A673 (cell line): Measurements from ENCODE around the gene METTL24.

Experiments used
- CTCF ChIP-seq: fragments of 300-800, 200-600 bp; sonication (generic); conservative IDR thresholded peaks from 2 replicates; pipeline ENCODE4 v1.5.1; 2017; ENCODE audit warnings: low read depth, mild to moderate bottlenecking, antibody characterized with exemption, low read length, moderate library complexity, mixed read lengths
- EZH2 ChIP-seq: fragments of 200-600 bp; sonication (generic); IDR thresholded peaks from 2 replicates; pipeline ENCODE4 v1.6.1; 2017; ENCODE audit warnings: borderline replicate concordance, low read depth, mild to moderate bottlenecking, mixed read lengths, antibody characterized with exemption, low read length; ENCODE audit not compliant: poor library complexity, severe bottlenecking

GRCh38 chr6:110282412-110282811 is 75.7 kb downstream of the METTL24 start:
- TF ChIP-seq CTCF (no peak), EZH2 (no peak)
